IPS-20b (cell line): ENCODE data around the gene LEKR1.
A peak's percentile ranks its signal among the peaks of the same experiment; 100 is the strongest.

Experiments used
- H3K27ac ChIP-seq: one replicate; pipeline ENCODE4 v1.5.1; 2013; ENCODE audit warnings: low read length
- H3K27me3 ChIP-seq: 2 replicates; pipeline ENCODE4 v1.6.1; 2013; ENCODE audit warnings: mild to moderate bottlenecking, low read length, inconsistent platforms; ENCODE audit not compliant: insufficient read depth
- H3K36me3 ChIP-seq: 2 replicates; pipeline ENCODE4 v1.6.1; 2013; ENCODE audit warnings: low read depth, mild to moderate bottlenecking, inconsistent platforms, low read length, moderate library complexity; ENCODE audit not compliant: insufficient read depth
- H3K4me1 ChIP-seq: 2 replicates; pipeline ENCODE4 v1.6.1; 2013; ENCODE audit warnings: mild to moderate bottlenecking, control low read depth, inconsistent platforms, low read length, moderate library complexity; ENCODE audit not compliant: insufficient read depth
- H3K4me3 ChIP-seq: 2 replicates; pipeline ENCODE4 v1.5.1; 2013; ENCODE audit warnings: mild to moderate bottlenecking, low read length, inconsistent platforms
- H3K9ac ChIP-seq: 2 replicates; pipeline ENCODE4 v1.6.1; 2013; ENCODE audit warnings: low read depth, mild to moderate bottlenecking, inconsistent platforms, low read length, moderate library complexity
- H3K9me3 ChIP-seq: 2 replicates; pipeline ENCODE4 v1.6.1; 2013; ENCODE audit warnings: mild to moderate bottlenecking, low read depth, low read length, inconsistent platforms; ENCODE audit not compliant: insufficient read depth

LEKR1 gene

DNA sequence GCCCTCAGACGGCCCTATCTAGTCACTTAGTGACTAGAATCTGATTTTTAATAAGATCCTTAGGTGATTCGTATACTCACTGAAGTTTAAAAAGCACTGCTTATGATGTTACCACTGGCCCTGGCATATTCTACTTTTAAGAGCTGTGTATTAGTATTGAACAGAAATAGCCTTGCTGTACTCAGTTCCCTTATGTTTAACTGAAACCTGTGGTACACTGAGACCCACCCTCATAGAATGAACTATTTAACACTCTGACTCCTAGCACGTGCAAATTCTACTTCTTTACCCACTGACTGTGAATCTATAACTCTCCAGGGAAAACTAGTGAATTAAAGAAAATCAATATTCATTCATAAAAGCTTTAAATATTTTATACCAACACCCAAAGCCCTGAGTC lies 224.9 kb downstream of the LEKR1 start:
- no peak overlapping the region for H3K4me3 ChIP-seq
- H3K36me3 ChIP-seq, result no peaks in the 10 kb centered on the region
- H3K9ac ChIP-seq, result no peak overlapping the region
- no peak overlapping the region for H3K27ac ChIP-seq
- H3K27me3 ChIP-seq, result no peaks in the 10 kb centered on the region
- H3K4me1 ChIP-seq, result no peaks in the 10 kb centered on the region
- H3K9me3 ChIP-seq, result no peaks in the 10 kb centered on the region

DNA sequence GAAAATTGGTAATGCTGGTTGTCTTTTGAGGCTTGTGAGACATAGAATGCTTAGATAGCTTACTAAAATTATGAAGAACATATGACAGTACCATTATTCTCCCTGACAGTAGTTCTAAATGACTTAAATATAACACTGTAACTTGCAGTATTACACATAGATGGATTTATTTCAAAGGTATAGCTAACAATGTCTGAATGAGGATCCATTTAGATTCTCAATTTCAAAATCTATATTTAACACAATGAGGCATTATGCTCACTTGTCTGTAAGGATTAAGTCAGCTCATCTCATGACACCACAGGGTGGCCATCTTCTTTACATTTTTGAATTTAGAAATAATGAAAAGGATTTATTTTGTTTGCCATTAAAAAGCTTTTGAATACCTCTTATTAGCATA lies 225.4 kb downstream of the LEKR1 start:
- Histone ChIP-seq H3K9me3 (no peaks in the 10 kb centered on the region), H3K27ac (no peak overlapping the region), H3K4me1 (no peaks in the 10 kb centered on the region), H3K27me3 (no peaks in the 10 kb centered on the region), H3K4me3 (no peak overlapping the region), H3K36me3 (no peaks in the 10 kb centered on the region), H3K9ac (no peak overlapping the region)

DNA sequence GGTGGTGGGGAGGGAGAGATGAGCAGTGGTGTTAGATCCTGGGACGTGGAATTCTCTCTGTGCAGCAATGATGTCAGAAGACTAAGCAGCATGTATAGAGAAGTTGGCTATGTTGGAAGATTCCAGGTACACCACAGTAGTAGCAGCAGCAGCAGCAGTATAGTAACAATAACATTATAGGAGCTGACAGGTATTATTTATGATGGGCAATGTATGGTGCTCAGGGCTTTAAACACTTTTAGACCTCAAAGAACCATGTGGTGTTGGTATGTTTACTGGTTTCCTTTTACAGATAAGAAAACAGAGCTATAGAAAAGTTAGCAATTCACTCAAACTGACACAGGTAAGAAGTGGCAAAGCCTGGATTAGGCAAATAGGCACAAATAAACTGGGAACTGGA lies 229.9 kb downstream of the LEKR1 start:
- Histone ChIP-seq H3K9me3 (no peaks in the 10 kb centered on the region), H3K4me3 (no peak overlapping the region), H3K4me1 (no peaks in the 10 kb centered on the region; the same call in 1 of the 2 replicates), H3K9ac (no peak overlapping the region), H3K36me3 (no peaks in the 10 kb centered on the region), H3K27ac (no peak overlapping the region), H3K27me3 (no peaks in the 10 kb centered on the region)

DNA sequence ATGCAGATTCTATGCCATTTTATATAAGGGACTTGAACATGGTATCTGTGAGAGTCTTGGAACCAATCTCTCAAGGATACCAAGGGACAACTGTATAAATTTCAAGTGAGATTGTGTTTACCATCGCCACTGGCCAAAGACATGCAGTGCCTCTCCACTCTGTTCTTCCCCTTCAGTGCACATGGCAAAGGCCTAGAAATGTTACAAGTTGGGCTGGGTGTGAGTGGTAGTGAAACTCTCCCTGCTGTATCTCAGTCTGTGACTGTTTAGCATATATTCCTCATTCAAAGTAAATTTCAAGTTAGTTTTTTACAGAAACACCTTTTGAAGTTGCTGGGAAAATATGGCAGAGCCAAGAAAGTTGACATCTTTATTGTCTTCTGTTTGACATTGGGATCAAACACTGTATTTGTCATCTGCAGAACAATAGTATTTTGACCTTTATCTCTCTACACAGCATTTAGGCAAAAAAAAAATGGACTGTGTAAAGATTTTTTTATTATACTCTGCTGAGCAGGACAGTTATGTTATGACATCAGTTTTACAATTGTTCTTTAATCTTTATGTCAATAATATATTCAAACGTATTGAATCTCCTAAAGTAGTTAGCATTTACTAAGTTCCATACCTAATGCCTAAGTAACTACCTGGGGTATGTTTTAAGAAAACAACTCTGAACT lies 232.4 kb downstream of the LEKR1 start:
- no peak overlapping the region for H3K9ac ChIP-seq
- no peak overlapping the region for H3K27ac ChIP-seq
- H3K27me3 ChIP-seq, result peaks cover 8% of the 10 kb centered on the region
- H3K4me1 ChIP-seq, result no peaks in the 10 kb centered on the region; the same call in 1 of the 2 replicates
- no peaks in the 10 kb centered on the region for H3K36me3 ChIP-seq
- H3K4me3 ChIP-seq, result no peak overlapping the region
- H3K9me3 ChIP-seq, result no peaks in the 10 kb centered on the region

DNA sequence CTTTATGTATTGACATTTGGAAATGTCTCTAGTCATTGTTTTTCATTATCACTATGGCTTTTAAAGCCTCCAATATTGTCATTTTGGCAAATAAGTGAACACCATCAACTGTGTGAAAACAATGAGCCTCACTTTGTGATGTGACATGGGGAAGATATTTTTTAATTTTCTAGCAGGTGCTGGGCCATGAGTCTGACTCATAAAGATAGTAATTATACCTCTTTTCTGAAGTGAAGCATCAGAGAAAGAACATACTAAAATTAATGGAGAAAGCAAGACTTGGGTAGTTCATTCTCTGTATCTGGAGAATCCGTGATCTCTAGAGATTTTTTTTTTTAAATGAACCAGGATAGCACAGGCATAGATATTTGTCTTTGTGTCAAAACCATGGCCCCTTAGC lies 233.0 kb downstream of the LEKR1 start:
- H3K9ac ChIP-seq, result no peak overlapping the region
- peaks cover 15% of the 10 kb centered on the region for H3K27me3 ChIP-seq
- no peak overlapping the region for H3K27ac ChIP-seq
- peaks cover 5% of the 10 kb centered on the region; the same call in 1 of the 2 replicates for H3K4me1 ChIP-seq
- H3K4me3 ChIP-seq, result no peak overlapping the region
- no peaks in the 10 kb centered on the region for H3K9me3 ChIP-seq
- H3K36me3 ChIP-seq, result no peaks in the 10 kb centered on the region

DNA sequence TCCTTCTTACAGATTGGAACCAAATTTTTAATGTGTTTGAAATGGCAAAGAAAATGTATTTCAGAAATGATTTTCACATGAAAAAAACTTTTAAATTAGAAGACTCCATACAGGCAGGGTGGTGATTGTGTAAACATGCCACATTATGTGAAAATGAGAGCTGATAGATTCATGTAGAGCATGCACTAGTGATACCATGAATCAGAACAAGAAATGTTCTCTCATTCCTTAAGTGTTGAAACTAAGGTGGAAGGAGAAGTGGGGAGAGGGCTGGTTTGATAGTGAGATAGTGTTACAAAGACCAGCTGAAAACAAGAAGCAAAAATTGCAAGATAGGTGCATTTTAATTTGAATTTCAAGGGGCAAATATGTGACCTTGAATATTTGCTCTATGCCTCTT lies 233.5 kb downstream of the LEKR1 start:
- Histone ChIP-seq H3K27ac (no peak overlapping the region), H3K9ac (no peak overlapping the region), H3K4me3 (no peak overlapping the region), H3K36me3 (no peaks in the 10 kb centered on the region), H3K4me1 (peaks cover 10% of the 10 kb centered on the region; the same call in 1 of the 2 replicates), H3K27me3 (peaks cover 20% of the 10 kb centered on the region), H3K9me3 (no peaks in the 10 kb centered on the region)

DNA sequence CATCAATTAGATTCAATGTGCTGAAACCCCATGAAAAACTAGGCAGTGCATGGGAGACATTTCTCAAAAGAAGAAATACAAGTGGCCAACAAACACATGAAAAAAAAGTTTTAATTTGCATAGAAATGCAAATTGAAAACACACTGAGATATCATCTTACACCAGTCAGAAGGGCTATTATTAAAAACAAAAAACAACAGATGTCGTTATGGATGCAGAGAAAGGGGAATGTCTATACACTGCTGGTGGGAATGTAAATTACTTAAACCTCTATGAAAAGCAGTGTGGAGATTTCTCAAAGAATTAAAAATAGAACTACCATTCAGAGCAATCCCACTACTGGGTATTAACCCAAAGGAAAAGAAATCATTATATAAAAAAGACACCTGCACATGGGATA lies 235.1 kb downstream of the LEKR1 start:
- peaks cover 19% of the 10 kb centered on the region; the same call in 1 of the 2 replicates for H3K4me1 ChIP-seq
- H3K27ac ChIP-seq, result no peak overlapping the region
- H3K9ac ChIP-seq, result no peak overlapping the region
- no peaks in the 10 kb centered on the region for H3K36me3 ChIP-seq
- H3K27me3 ChIP-seq, result peaks cover 32% of the 10 kb centered on the region
- no peaks in the 10 kb centered on the region for H3K9me3 ChIP-seq
- H3K4me3 ChIP-seq, result no peak overlapping the region

DNA sequence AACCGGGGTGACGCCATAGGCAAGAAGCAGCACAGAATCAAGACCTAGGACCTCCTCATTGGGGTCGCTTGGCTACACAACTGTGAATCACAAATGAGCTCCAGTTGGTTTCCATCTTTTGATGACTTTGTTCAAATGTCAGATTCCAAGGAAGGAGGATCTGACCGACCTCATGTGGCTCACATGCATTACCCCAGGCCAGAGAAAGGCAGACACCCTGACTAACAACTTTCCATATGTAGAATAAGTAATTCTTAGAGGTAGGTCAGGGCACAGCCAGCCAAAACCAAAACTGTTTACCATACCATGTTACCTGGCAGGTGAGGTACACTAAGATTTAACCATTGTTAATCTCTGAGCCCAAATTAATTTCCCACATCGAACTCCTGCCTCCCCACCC lies 237.3 kb downstream of the LEKR1 start:
- no peak overlapping the region for H3K9ac ChIP-seq

DNA sequence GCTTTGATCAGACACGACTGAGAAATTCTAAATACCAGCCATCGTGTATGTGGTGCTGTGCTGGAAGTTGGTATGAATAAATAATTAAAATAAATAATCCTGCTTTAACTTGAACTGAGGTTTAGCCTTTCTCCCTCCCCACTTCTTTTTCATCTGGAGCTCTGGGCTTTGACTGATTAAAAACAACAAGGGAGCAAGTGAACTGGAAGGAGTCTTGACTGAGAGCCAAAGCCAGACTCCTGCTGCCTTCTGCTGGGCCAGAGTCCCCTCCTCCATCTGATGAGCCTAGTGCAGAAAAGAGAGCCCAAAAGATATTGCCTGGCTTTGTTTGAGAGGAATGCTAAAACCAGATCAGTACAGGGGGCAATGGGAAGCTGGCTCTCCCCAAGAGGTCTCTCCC lies 237.8 kb downstream of the LEKR1 start:
- Histone ChIP-seq H3K4me3 (no peak overlapping the region), H3K9ac (no peak overlapping the region), H3K36me3 (no peaks in the 10 kb centered on the region), H3K27ac (no peak overlapping the region), H3K4me1 (peaks cover 19% of the 10 kb centered on the region; the same call in 1 of the 2 replicates), H3K9me3 (no peaks in the 10 kb centered on the region), H3K27me3 (peaks cover 44% of the 10 kb centered on the region)

More for the DNA sequence above, 237.3 kb downstream of the LEKR1 start:
- peaks cover 44% of the 10 kb centered on the region for H3K27me3 ChIP-seq
- no peaks in the 10 kb centered on the region for H3K36me3 ChIP-seq
- no peak overlapping the region for H3K27ac ChIP-seq
- H3K9me3 ChIP-seq, result no peaks in the 10 kb centered on the region
- H3K4me3 ChIP-seq, result no peak overlapping the region
- peaks cover 19% of the 10 kb centered on the region; the same call in 1 of the 2 replicates for H3K4me1 ChIP-seq

DNA sequence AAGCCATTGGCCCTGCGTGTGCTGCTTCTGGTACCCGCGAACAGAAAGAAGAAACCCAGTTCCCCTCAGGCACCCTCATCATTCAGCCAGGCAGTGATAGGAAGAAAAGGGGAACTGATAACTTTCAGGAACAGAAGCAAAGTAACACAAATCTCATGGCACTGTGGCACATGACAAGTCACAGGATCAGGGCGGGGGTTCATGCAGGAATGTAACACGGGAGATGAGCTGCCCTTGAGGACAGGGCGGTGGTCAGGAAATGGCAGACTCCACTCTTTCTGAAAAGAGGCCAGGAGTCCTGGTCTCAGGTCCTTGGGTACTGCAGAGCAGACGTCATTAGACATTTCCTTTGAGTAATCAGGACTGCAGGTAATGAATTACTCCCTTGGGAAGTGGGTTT lies 238.2 kb downstream of the LEKR1 start:
- Histone ChIP-seq H3K36me3 (no peaks in the 10 kb centered on the region), H3K9ac (no peak overlapping the region), H3K27ac (no peak overlapping the region), H3K27me3 (peaks cover 44% of the 10 kb centered on the region), H3K4me1 (peaks cover 19% of the 10 kb centered on the region; the same call in 1 of the 2 replicates), H3K4me3 (no peak overlapping the region), H3K9me3 (no peaks in the 10 kb centered on the region)

DNA sequence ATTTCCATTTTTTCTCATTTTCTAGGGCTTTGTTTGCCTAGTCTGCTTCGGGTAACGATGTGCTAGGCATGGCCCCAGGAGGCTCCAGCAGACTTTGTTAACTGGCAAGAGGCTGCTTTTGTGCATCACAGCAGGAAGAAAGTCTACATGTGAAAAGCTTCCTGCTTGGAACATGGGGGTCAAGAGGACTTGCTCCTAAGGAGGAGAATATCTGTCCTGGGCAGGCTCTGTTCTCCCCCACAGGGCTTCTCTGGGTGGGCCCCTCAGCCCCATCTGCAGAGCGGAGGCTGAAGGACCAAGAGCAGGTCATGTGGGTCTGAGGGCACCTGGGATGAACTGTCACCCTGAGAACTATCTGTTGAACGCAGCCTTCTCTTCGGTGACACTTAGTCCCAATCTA lies 239.0 kb downstream of the LEKR1 start:
- Histone ChIP-seq H3K27ac (no peak overlapping the region), H3K4me3 (peak overlapping the region; percentile 17; the same call in 1 of the 2 replicates)

DNA sequence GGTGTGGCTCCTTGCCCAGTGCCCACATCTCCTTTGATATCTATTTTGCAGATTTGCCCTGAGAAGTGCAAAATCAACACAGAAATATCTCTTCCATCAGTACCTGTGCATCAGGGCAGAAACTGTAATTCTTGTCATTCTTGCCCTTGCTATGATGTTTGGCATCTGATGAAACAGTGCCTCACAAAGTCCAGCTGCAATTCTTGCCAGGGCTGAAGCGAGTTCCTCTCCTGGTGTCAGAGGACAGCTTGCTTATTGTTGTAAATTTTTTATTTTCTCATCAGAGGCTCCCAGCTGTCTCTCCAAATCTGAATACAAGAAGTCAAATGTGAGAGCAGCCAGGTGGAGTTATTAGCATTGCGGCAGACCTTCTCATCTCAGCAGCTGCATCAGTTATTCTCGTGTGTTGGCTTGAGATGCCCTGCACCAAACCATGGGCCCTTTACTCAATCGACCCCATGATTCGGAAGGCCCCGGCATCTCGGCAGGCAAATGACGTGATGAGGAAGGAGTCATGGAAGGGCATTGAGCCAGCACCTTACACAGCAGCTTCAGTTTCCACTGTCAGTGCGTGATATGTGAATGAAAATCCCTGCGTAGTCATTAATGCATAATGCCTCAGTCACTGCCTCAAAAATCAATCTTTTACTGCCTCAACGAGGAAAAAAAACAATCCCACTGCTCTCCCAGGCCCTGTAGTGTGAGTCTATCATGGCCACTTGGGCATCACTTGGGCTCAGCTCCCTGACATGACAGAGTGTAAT lies 240.4 kb downstream of the LEKR1 start:
- no peaks in the 10 kb centered on the region for H3K36me3 ChIP-seq
- H3K9ac ChIP-seq, result no peak overlapping the region
- no peaks in the 10 kb centered on the region for H3K9me3 ChIP-seq
- peaks cover 44% of the 10 kb centered on the region for H3K27me3 ChIP-seq
- no peak overlapping the region for H3K4me3 ChIP-seq
- H3K27ac ChIP-seq, result no peak overlapping the region
- peaks cover 19% of the 10 kb centered on the region; the same call in 1 of the 2 replicates for H3K4me1 ChIP-seq

More for the DNA sequence above, 239.0 kb downstream of the LEKR1 start:
- Histone ChIP-seq H3K36me3 (no peaks in the 10 kb centered on the region), H3K9ac (no peak overlapping the region), H3K9me3 (no peaks in the 10 kb centered on the region), H3K27me3 (peaks cover 44% of the 10 kb centered on the region), H3K4me1 (peaks cover 19% of the 10 kb centered on the region; the same call in 1 of the 2 replicates)
